ENCODE results near the gene CUL4B.

DNA sequence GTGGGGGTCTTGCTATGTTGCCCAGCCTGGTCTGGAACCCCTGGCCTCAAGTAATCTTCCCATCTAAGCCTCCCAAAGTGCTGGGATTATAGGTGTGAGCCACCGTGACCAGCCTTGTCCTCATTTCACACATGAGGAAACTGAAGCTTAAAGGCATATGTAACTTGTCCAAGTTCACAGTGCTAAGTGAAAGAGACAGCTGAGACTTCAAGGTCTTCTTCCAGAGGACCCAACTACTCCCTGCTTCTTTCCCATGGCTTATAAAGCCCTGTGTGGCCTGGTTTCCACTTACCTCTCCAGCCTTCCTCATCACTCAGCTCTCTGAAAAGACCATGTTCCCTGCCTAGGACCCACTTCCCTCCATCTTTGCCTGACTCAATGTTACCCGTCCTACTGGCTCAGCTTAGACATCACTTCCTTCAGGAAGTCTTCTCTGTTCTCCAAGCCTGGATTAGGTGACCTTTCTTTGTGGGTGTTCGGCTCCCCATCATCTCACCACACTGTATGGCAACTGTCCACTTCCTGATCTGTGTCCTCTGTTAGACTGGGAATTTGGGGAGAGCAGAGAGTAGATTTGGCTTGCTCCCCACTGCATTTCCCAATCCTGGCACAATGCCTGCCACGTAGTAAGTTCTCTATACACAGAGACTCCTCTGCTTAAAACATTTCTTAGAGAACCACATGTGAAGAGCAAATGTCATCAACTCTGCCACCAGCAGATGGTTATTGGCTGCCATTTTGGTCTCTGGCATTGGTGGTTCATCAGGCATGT is 61.3 kb downstream of the CUL4B start:
- TF ChIP-seq POLR2AphosphoS5 (IDR thresholded peaks at IDR 0.05; ENCODE audit: low read depth, low read length) (no peak), POLR2A (IDR thresholded peaks at IDR 0.05; ENCODE audit: low read depth, low read length) (no peak)
